Putamen (tissue), 1 donor: ENCODE results near the gene BARHL1.

ENCODE experiments used
- DNase-seq: peaks from one replicate; pipeline ENCODE4 v3.0.0-alpha.2; 2016; ENCODE audit warnings: low spot score

The BARHL1 gene

GRCh38 chr9:132616725-132617124 lies 34.3 kb downstream of the BARHL1 start:
- DNase-seq: no peak

- no peak for DNase-seq
Observed at GRCh38 chr9:132622159-132622558, 39.8 kb downstream of the BARHL1 start.

GRCh38 chr9:132626285-132626684 lies 43.9 kb downstream of the BARHL1 start:
- DNase-seq: no peak

GRCh38 chr9:132627106-132627505 lies 44.7 kb downstream of the BARHL1 start:
- no peak for DNase-seq

- DNase-seq: no peak
Observed at GRCh38 chr9:132627594-132627993, 45.2 kb downstream of the BARHL1 start.

- DNase-seq: no peak
Observed at GRCh38 chr9:132628746-132629145, 46.3 kb downstream of the BARHL1 start.

GRCh38 chr9:132630116-132630515 lies 47.7 kb downstream of the BARHL1 start:
- DNase-seq: no peak

GRCh38 chr9:132630811-132631210 lies 48.4 kb downstream of the BARHL1 start:
- no peak for DNase-seq

GRCh38 chr9:132631280-132631679 lies 48.9 kb downstream of the BARHL1 start:
- DNase-seq: no peak

GRCh38 chr9:132631685-132632084 lies 49.3 kb downstream of the BARHL1 start:
- peak; percentile 20 for DNase-seq

- DNase-seq: no peak
Observed at GRCh38 chr9:132632413-132633129, 50.2 kb downstream of the BARHL1 start.

- DNase-seq: no peak
Observed at GRCh38 chr9:132634327-132634726, 51.9 kb downstream of the BARHL1 start.

GRCh38 chr9:132637351-132637750 lies 54.9 kb downstream of the BARHL1 start:
- no peak for DNase-seq

GRCh38 chr9:132637801-132638200 lies 55.4 kb downstream of the BARHL1 start:
- no peak for DNase-seq

- DNase-seq: no peak
Observed at GRCh38 chr9:132638240-132638639, 55.8 kb downstream of the BARHL1 start.

GRCh38 chr9:132639322-132639721 lies 56.9 kb downstream of the BARHL1 start:
- no peak for DNase-seq
